ENCODE measurements around the gene BTBD19. TPM values are rescaled to one million over a fixed set of nuclear protein-coding genes. Genes with fewer than 3 reads are reported as not detected.

Gene BTBD19
- total and polyA plus RNA-seq, 9 of the 15 experiments (the other 6 are each of a cell fraction or from before 2014, with no cell fraction given), result 0.22 to 2.0 (median 0.95) TPM

GRCh38 chr1:44802306-44803061, 5.8 kb upstream of the BTBD19 start (continued):
- TF ChIP-seq BCLAF1 (IDR thresholded peaks at IDR 0.05; ENCODE audit: borderline replicate concordance in 1 of 2, control insufficient read depth in 1 of 2, low read depth in 2 of 2, low read length in 1 of 2) (no peak), PBX2 (CRISPR knock-in tag; IDR thresholded peaks at IDR 0.05; ENCODE audit: low read depth) (no peak), PBX2 (tag; conservative IDR thresholded peaks at IDR 0.05; ENCODE audit: low read depth) (0 out of 2 replicates have a peak, but pooled peaks have one; percentile 13), CUX1 (CRISPR knock-in tag; IDR thresholded peaks at IDR 0.05) (no peak), RBFOX2 (IDR thresholded peaks at IDR 0.05; ENCODE audit: low read depth, low read length) (peak; percentile 80), MYNN (IDR thresholded peaks at IDR 0.05) (0 out of 2 replicates have a peak, but pooled peaks have one; percentile 11), MYNN (CRISPR knock-in tag; IDR thresholded peaks at IDR 0.05) (no peak), ZNF77 (CRISPR knock-in tag; IDR thresholded peaks at IDR 0.05) (no peak), ZNF232 (CRISPR knock-in tag; IDR thresholded peaks at IDR 0.05) (no peak), RBBP5 (IDR thresholded peaks at IDR 0.05; ENCODE audit: borderline replicate concordance, insufficient read depth, low read length, poor library complexity, severe bottlenecking) (no peak)

All from K562 (cell line).